ENCODE measurements around the gene PCLO.

DNA sequence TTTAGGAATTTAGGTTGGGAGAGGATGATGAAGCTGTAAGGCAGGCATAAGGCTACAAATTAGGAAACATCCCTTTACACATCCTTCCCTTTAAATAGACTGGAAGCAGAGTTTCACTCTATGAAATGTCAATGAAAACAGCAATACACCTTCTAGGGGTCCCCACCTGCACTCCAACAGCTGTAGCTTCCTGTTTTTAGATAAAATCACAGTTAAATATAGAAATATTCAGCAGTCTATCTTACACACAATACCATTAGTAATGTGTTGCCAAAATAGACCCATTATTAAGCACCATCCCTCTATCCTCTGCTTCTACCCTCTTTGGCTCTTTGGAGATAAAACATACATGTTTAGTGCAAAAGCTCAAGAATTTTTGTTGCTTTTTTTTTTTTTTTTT lies 237.4 kb downstream of the PCLO start:
- TF ChIP-seq SUZ12 (IDR thresholded peaks at IDR 0.05; ENCODE audit: extremely low read depth, insufficient read depth, insufficient read length) (no peak), ZNF274 (IDR thresholded peaks at IDR 0.05; ENCODE audit: low read depth, low read length) (no peak), YY1 (IDR thresholded peaks at IDR 0.05; ENCODE audit: insufficient read depth, insufficient read length) (no peak)

All from NT2/D1 (cell line).